OCI-LY1 (cell line): Measurements from ENCODE around the gene SYNGAP1.

Experiments used
- H2AFZ ChIP-seq: fragments of 200-600 bp; sonication (generic), shearing (Covaris generic); 2 replicates; pipeline ENCODE4 v1.6.0; 2014; ENCODE audit warnings: antibody characterized with exemption, mild to moderate bottlenecking, low read length
- H3F3A ChIP-seq: fragments of 200-600 bp; sonication (generic), shearing (Covaris generic); 2 replicates; pipeline ENCODE4 v1.6.0; 2014; ENCODE audit warnings: mild to moderate bottlenecking, antibody characterized with exemption, low read length, moderate library complexity; ENCODE audit not compliant: insufficient read depth
- H3K27ac ChIP-seq: fragments of 200-600 bp; sonication (generic); 2 replicates; pipeline ENCODE4 v1.5.1; 2014; ENCODE audit warnings: low read length, mixed run types, mild to moderate bottlenecking, low read depth; ENCODE audit not compliant: poor library complexity, severe bottlenecking
- H3K27me3 ChIP-seq: fragments of 200-600 bp; sonication (generic); 2 replicates; pipeline ENCODE4 v1.6.0; 2014; ENCODE audit warnings: antibody characterized with exemption, mild to moderate bottlenecking, low read length, moderate library complexity; ENCODE audit not compliant: insufficient read depth
- H3K36me3 ChIP-seq: fragments of 200-600 bp; sonication (generic); 2 replicates; pipeline ENCODE4 v1.6.1; 2014; ENCODE audit warnings: mild to moderate bottlenecking, antibody characterized with exemption, low read length, moderate library complexity, mixed read lengths; ENCODE audit not compliant: insufficient read depth
- H3K4me1 ChIP-seq: fragments of 200-600 bp; sonication (generic); 2 replicates; pipeline ENCODE4 v1.5.1; 2014; ENCODE audit warnings: mild to moderate bottlenecking, low read length, moderate library complexity; ENCODE audit not compliant: insufficient read depth, severe bottlenecking
- H3K4me2 ChIP-seq: fragments of 200-600 bp; sonication (generic), shearing (Covaris generic); 2 replicates; pipeline ENCODE4 v1.6.1; 2014; ENCODE audit warnings: low read length
- H3K4me3 ChIP-seq: fragments of 200-600 bp; sonication (generic); 2 replicates; pipeline ENCODE4 v1.5.1; 2014; ENCODE audit warnings: low read length, low read depth, mild to moderate bottlenecking, mixed read lengths; ENCODE audit not compliant: poor library complexity, severe bottlenecking
- H3K79me2 ChIP-seq: fragments of 200-600 bp; shearing (Covaris generic); 2 replicates; pipeline ENCODE4 v1.6.1; 2016; ENCODE audit warnings: mixed run types, low read length, mixed read lengths; ENCODE audit not compliant: insufficient read depth
- H3K9ac ChIP-seq: fragments of 200-600 bp; sonication (generic), shearing (Covaris generic); 2 replicates; pipeline ENCODE4 v1.6.1; 2014; ENCODE audit warnings: mild to moderate bottlenecking, low read length, mixed read lengths
- H3K9me2 ChIP-seq: fragments of 200-600 bp; sonication (generic), shearing (Covaris generic); 2 replicates; pipeline ENCODE4 v1.6.1; 2014; ENCODE audit warnings: low read depth, mild to moderate bottlenecking, low read length, mixed read lengths
- H3K9me3 ChIP-seq: fragments of 200-600 bp; shearing (Covaris generic); 2 replicates; pipeline ENCODE4 v1.6.1; 2014; ENCODE audit warnings: low read length, mixed read lengths
- H4K20me1 ChIP-seq: fragments of 200-600 bp; sonication (generic), shearing (Covaris generic); 2 replicates; pipeline ENCODE4 v1.6.0; 2016; ENCODE audit warnings: mild to moderate bottlenecking, low read length; ENCODE audit not compliant: insufficient read depth
- CTCF ChIP-seq: fragments of 200-600 bp; sonication (generic), shearing (Covaris generic); IDR thresholded peaks from 2 replicates; pipeline ENCODE4 v1.5.1; 2017; ENCODE audit warnings: mild to moderate bottlenecking, antibody characterized with exemption, low read length, moderate library complexity, mixed read lengths
- EZH2 ChIP-seq: fragments of 200-600 bp; sonication (generic), shearing (Covaris generic); IDR thresholded peaks from 2 replicates; pipeline ENCODE4 v1.8.0; 2017; ENCODE audit warnings: borderline replicate concordance, mixed run types, mild to moderate bottlenecking, antibody characterized with exemption, low read length, moderate library complexity, mixed read lengths

SYNGAP1 gene

GRCh38 chr6:33431880-33432541, 12.1 kb downstream of the SYNGAP1 start:
- Histone ChIP-seq H3K4me2 (peak overlapping the region; percentile 80), H3K27ac (no peak overlapping the region), H4K20me1 (no peaks in the 10 kb centered on the region), H3K79me2 (no peaks in the 10 kb centered on the region), H2AFZ (no peak overlapping the region), H3K4me1 (peaks cover 50% of the 10 kb centered on the region), H3K4me3 (peak overlapping the region; percentile 31), H3K9me3 (no peaks in the 10 kb centered on the region), H3K36me3 (peaks cover 16% of the 10 kb centered on the region; the same call in 1 of the 2 replicates), H3K27me3 (no peaks in the 10 kb centered on the region), H3K9me2 (no peaks in the 10 kb centered on the region), H3K9ac (peak overlapping the region; percentile 39; the same call in 1 of the 2 replicates), H3F3A (0 out of 2 replicates have a peak, but pooled peaks cover 5% of the 10 kb centered on the region)
- TF ChIP-seq EZH2 (no peak), CTCF (no peak)

GRCh38 chr6:33432546-33432945, 12.7 kb downstream of the SYNGAP1 start:
- peaks cover 18% of the 10 kb centered on the region; the same call in 1 of the 2 replicates for H3K36me3 ChIP-seq
- H3K4me3 ChIP-seq = peak overlapping the region; percentile 31
- H3K27me3 ChIP-seq = no peaks in the 10 kb centered on the region
- H3K9me3 ChIP-seq = no peaks in the 10 kb centered on the region
- 0 out of 2 replicates have a peak, but pooled peaks cover 5% of the 10 kb centered on the region for H3F3A ChIP-seq
- no peaks in the 10 kb centered on the region for H3K9me2 ChIP-seq
- H3K27ac ChIP-seq = no peak overlapping the region
- H3K9ac ChIP-seq = no peak overlapping the region
- no peaks in the 10 kb centered on the region for H4K20me1 ChIP-seq
- TF ChIP-seq CTCF (no peak), EZH2 (no peak)
- no peak overlapping the region for H2AFZ ChIP-seq
- no peaks in the 10 kb centered on the region for H3K79me2 ChIP-seq
- H3K4me2 ChIP-seq = no peak overlapping the region
- H3K4me1 ChIP-seq = peaks cover 45% of the 10 kb centered on the region

GRCh38 chr6:33433001-33433543, 13.2 kb downstream of the SYNGAP1 start:
- no peak for TF ChIP-seq CTCF
- no peak for TF ChIP-seq EZH2
- Histone ChIP-seq H3K9me2 (no peaks in the 10 kb centered on the region), H2AFZ (no peak overlapping the region), H3K27me3 (no peaks in the 10 kb centered on the region), H3K27ac (no peak overlapping the region), H3K36me3 (peaks cover 19% of the 10 kb centered on the region), H4K20me1 (no peaks in the 10 kb centered on the region), H3K4me2 (no peak overlapping the region), H3K9ac (no peak overlapping the region), H3K4me1 (peaks cover 44% of the 10 kb centered on the region), H3K79me2 (no peaks in the 10 kb centered on the region), H3K4me3 (no peak overlapping the region), H3K9me3 (no peaks in the 10 kb centered on the region), H3F3A (0 out of 2 replicates have a peak, but pooled peaks cover 5% of the 10 kb centered on the region)
